ENCODE measurements around the gene MTNR1A. TPM values are rescaled to one million over a fixed set of nuclear protein-coding genes. Genes with fewer than 3 reads are reported as not detected.

Gene MTNR1A
- total and polyA plus RNA-seq, 9 of the 15 experiments (the other 6 are each of a cell fraction or from before 2014, with no cell fraction given) = 0.09 to 0.12 (median 0.10) TPM; not detected in 5

GRCh38 chr4:186537843-186538521 is 17.4 kb downstream of the MTNR1A start (continued):
- TF ChIP-seq, protein P1, sequence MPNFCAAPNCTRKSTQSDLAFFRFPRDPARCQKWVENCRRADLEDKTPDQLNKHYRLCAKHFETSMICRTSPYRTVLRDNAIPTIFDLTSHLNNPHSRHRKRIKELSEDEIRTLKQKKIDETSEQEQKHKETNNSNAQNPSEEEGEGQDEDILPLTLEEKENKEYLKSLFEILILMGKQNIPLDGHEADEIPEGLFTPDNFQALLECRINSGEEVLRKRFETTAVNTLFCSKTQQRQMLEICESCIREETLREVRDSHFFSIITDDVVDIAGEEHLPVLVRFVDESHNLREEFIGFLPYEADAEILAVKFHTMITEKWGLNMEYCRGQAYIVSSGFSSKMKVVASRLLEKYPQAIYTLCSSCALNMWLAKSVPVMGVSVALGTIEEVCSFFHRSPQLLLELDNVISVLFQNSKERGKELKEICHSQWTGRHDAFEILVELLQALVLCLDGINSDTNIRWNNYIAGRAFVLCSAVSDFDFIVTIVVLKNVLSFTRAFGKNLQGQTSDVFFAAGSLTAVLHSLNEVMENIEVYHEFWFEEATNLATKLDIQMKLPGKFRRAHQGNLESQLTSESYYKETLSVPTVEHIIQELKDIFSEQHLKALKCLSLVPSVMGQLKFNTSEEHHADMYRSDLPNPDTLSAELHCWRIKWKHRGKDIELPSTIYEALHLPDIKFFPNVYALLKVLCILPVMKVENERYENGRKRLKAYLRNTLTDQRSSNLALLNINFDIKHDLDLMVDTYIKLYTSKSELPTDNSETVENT (CRISPR knock-in tag; IDR thresholded peaks at IDR 0.05) = no peak
- TF ChIP-seq DIDO1 (tag; IDR thresholded peaks at IDR 0.05; ENCODE audit: low read depth) (no peak), BRCA1 (IDR thresholded peaks at IDR 0.05) (no peak), BRCA1 (CRISPR knock-in tag; IDR thresholded peaks at IDR 0.05) (no peak), CBX2 (IDR thresholded peaks at IDR 0.05; ENCODE audit: insufficient read depth, low read length, poor library complexity, severe bottlenecking) (no peak), ZNF263 (CRISPR knock-in tag; IDR thresholded peaks at IDR 0.05; ENCODE audit: borderline replicate concordance) (peak; percentile 8; the same call in 1 of the 2 replicates), SAFB2 (IDR thresholded peaks at IDR 0.05; ENCODE audit: borderline replicate concordance, low read depth, low read length, severe bottlenecking) (no peak), SMARCA4 (IDR thresholded peaks at IDR 0.05) (no peak; the same call in 1 of the 2 replicates), ZNF134 (CRISPR knock-in tag; conservative IDR thresholded peaks at IDR 0.05) (no peak), NCOA1 (IDR thresholded peaks at IDR 0.05; ENCODE audit: low read depth) (0 out of 2 replicates have a peak, but pooled peaks have one; percentile 31), ZC3H4 (CRISPR knock-in tag; IDR thresholded peaks at IDR 0.05; ENCODE audit: borderline replicate concordance) (no peak), ZNF384 (IDR thresholded peaks at IDR 0.05; ENCODE audit: low read depth, low read length) (no peak), MXI1 (IDR thresholded peaks at IDR 0.05; ENCODE audit: low read depth, low read length) (no peak), MED1 (CRISPR knock-in tag; IDR thresholded peaks at IDR 0.05; ENCODE audit: borderline replicate concordance) (no peak), BDP1 (IDR thresholded peaks at IDR 0.05; ENCODE audit: insufficient read depth, insufficient read length) (no peak), HDAC8 (tag; IDR thresholded peaks at IDR 0.05) (no peak), PRMT5 (CRISPR knock-in tag; IDR thresholded peaks at IDR 0.05) (no peak), CEBPG (CRISPR knock-in tag; IDR thresholded peaks at IDR 0.05) (peak; percentile 25; the same call in 1 of the 2 replicates), CEBPG (tag; conservative IDR thresholded peaks at IDR 0.05 in 1 of 2, IDR thresholded peaks at IDR 0.05 in 1 of 2) (no peak), ZC3H8 (IDR thresholded peaks at IDR 0.05) (no peak), PYGO2 (tag; IDR thresholded peaks at IDR 0.05) (no peak), TAL1 (IDR thresholded peaks at IDR 0.05) (peak; percentile 82), MCM3 (IDR thresholded peaks at IDR 0.05) (no peak)
- TF ChIP-seq, protein P2, sequence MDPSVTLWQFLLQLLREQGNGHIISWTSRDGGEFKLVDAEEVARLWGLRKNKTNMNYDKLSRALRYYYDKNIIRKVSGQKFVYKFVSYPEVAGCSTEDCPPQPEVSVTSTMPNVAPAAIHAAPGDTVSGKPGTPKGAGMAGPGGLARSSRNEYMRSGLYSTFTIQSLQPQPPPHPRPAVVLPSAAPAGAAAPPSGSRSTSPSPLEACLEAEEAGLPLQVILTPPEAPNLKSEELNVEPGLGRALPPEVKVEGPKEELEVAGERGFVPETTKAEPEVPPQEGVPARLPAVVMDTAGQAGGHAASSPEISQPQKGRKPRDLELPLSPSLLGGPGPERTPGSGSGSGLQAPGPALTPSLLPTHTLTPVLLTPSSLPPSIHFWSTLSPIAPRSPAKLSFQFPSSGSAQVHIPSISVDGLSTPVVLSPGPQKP (CRISPR knock-in tag; IDR thresholded peaks at IDR 0.05) = no peak
- TF ChIP-seq, protein P3, sequence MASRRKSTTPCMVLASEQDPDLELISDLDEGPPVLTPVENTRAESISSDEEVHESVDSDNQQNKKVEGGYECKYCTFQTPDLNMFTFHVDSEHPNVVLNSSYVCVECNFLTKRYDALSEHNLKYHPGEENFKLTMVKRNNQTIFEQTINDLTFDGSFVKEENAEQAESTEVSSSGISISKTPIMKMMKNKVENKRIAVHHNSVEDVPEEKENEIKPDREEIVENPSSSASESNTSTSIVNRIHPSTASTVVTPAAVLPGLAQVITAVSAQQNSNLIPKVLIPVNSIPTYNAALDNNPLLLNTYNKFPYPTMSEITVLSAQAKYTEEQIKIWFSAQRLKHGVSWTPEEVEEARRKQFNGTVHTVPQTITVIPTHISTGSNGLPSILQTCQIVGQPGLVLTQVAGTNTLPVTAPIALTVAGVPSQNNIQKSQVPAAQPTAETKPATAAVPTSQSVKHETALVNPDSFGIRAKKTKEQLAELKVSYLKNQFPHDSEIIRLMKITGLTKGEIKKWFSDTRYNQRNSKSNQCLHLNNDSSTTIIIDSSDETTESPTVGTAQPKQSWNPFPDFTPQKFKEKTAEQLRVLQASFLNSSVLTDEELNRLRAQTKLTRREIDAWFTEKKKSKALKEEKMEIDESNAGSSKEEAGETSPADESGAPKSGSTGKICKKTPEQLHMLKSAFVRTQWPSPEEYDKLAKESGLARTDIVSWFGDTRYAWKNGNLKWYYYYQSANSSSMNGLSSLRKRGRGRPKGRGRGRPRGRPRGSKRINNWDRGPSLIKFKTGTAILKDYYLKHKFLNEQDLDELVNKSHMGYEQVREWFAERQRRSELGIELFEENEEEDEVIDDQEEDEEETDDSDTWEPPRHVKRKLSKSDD (conservative IDR thresholded peaks at IDR 0.05; ENCODE audit: low read length) = no peak
